Hepatocyte (in vitro differentiated cells): ENCODE measurements around the gene ABCB1.

Experiments used
- CTCF ChIP-seq: fragments of 200-600 bp; sonication (generic); IDR thresholded peaks from 2 replicates; pipeline ENCODE4 v1.5.1; 2016; ENCODE audit warnings: antibody characterized with exemption, mild to moderate bottlenecking; ENCODE audit not compliant: poor library complexity
- EZH2phosphoT487 ChIP-seq: fragments of 200-600 bp; sonication (generic); IDR thresholded peaks from one replicate; pipeline ENCODE4 v1.6.1; 2018; ENCODE audit warnings: antibody characterized with exemption, mild to moderate bottlenecking, low read depth, moderate library complexity; ENCODE audit not compliant: unreplicated experiment, severe bottlenecking

GRCh38 chr7:87541648-87542047, 59.0 kb downstream of the ABCB1 start:
- no peak for TF ChIP-seq EZH2phosphoT487
- TF ChIP-seq CTCF: no peak
